KMS-11 (cell line): ENCODE measurements around the gene ETV3.
"Not testable (repeated sequence)": the region's sequence is repeated elsewhere in the genome, so short reads cannot be mapped to it uniquely, and the experiment has no call there.

Experiments
- H2AFZ ChIP-seq: fragments of 200-600 bp; sonication (generic); 2 replicates; pipeline ENCODE4 v1.6.1; 2016; ENCODE audit warnings: antibody characterized with exemption, mixed run types, low read depth
- H3K27ac ChIP-seq: fragments of 200-600 bp; sonication (generic); 2 replicates; pipeline ENCODE4 v1.6.1; 2016; ENCODE audit warnings: mild to moderate bottlenecking, mixed run types
- H3K27me3 ChIP-seq: fragments of 200-600 bp; sonication (generic); 2 replicates; pipeline ENCODE4 v1.6.1; 2017; ENCODE audit warnings: mild to moderate bottlenecking, low read depth, mixed run types, moderate library complexity; ENCODE audit not compliant: insufficient read depth
- H3K36me3 ChIP-seq: fragments of 200-600 bp; sonication (generic); 2 replicates; pipeline ENCODE4 v1.6.1; 2017; ENCODE audit warnings: mild to moderate bottlenecking, mixed run types; ENCODE audit not compliant: insufficient read depth
- H3K4me1 ChIP-seq: fragments of 200-600 bp; sonication (generic); 2 replicates; pipeline ENCODE4 v1.6.1; 2016; ENCODE audit warnings: mild to moderate bottlenecking, low read depth, mixed run types; ENCODE audit not compliant: poor library complexity, severe bottlenecking
- H3K4me2 ChIP-seq: fragments of 200-600 bp; sonication (generic); 2 replicates; pipeline ENCODE4 v1.7.0; 2016; ENCODE audit warnings: mild to moderate bottlenecking, mixed run types
- H3K4me3 ChIP-seq: fragments of 200-600 bp; sonication (generic); IDR thresholded peaks from 2 replicates; pipeline ENCODE4 v1.6.1; 2017; ENCODE audit warnings: low read depth, low read length, mixed read lengths; ENCODE audit not compliant: insufficient read depth
- H3K79me2 ChIP-seq: fragments of 200-600 bp; sonication (generic); 2 replicates; pipeline ENCODE4 v1.6.1; 2016; ENCODE audit warnings: low read depth, mixed run types; ENCODE audit not compliant: insufficient read depth
- H3K9ac ChIP-seq: fragments of 200-600 bp; sonication (generic); 2 replicates; pipeline ENCODE4 v1.6.1; 2016; ENCODE audit warnings: mild to moderate bottlenecking, mixed run types
- H4K20me1 ChIP-seq: fragments of 200-600 bp; sonication (generic); 2 replicates; pipeline ENCODE4 v1.6.1; 2016; ENCODE audit warnings: mild to moderate bottlenecking, mixed run types; ENCODE audit not compliant: insufficient read depth
- CTCF ChIP-seq: fragments of 200-600 bp; sonication (generic); conservative IDR thresholded peaks from 2 replicates; pipeline ENCODE4 v1.6.1; 2017; ENCODE audit warnings: low read depth, mild to moderate bottlenecking, antibody characterized with exemption, low read length, moderate library complexity, mixed read lengths

ETV3 gene

GRCh38 chr1:157171903-157172503, 33.8 kb upstream of the ETV3 start:
- peaks cover 61% of the 10 kb centered on the region for H3K4me1 ChIP-seq
- H2AFZ ChIP-seq, H3K79me2 ChIP-seq, H3K36me3 ChIP-seq, H3K27me3 ChIP-seq, H3K4me2 ChIP-seq, H3K9ac ChIP-seq, H3K4me3 ChIP-seq, H3K27ac ChIP-seq, H4K20me1 ChIP-seq: not testable (repeated sequence)
- TF ChIP-seq CTCF, result peak; percentile 69

GRCh38 chr1:157170677-157171515, 32.7 kb upstream of the ETV3 start:
- H3K4me2 ChIP-seq, result no peak overlapping the region
- H2AFZ ChIP-seq, result no peak overlapping the region
- no peaks in the 10 kb centered on the region for H4K20me1 ChIP-seq
- H3K79me2 ChIP-seq, result no peaks in the 10 kb centered on the region
- H3K9ac ChIP-seq, result no peak overlapping the region
- no peaks in the 10 kb centered on the region for H3K27me3 ChIP-seq
- H3K27ac ChIP-seq, result no peak overlapping the region
- peak; percentile 98 for TF ChIP-seq CTCF
- no peaks in the 10 kb centered on the region for H3K36me3 ChIP-seq
- peaks cover 50% of the 10 kb centered on the region for H3K4me1 ChIP-seq
- H3K4me3 ChIP-seq, result no peak overlapping the region

- TF ChIP-seq CTCF, result no peak
- no peak overlapping the region for H3K4me2 ChIP-seq
Observed at GRCh38 chr1:157168015-157168414, 29.8 kb upstream of the ETV3 start.

GRCh38 chr1:157167437-157167836, 29.2 kb upstream of the ETV3 start:
- no peak for TF ChIP-seq CTCF
- H3K9ac ChIP-seq, result no peak overlapping the region
- no peak overlapping the region for H3K4me3 ChIP-seq
- H3K4me2 ChIP-seq, result no peak overlapping the region
- no peaks in the 10 kb centered on the region for H3K27me3 ChIP-seq
- H4K20me1 ChIP-seq, result no peaks in the 10 kb centered on the region
- no peak overlapping the region for H2AFZ ChIP-seq
- no peaks in the 10 kb centered on the region for H3K79me2 ChIP-seq
- H3K36me3 ChIP-seq, result no peaks in the 10 kb centered on the region
- H3K4me1 ChIP-seq, result peaks cover 19% of the 10 kb centered on the region
- H3K27ac ChIP-seq, result no peak overlapping the region

More at GRCh38 chr1:157168015-157168414, 29.8 kb upstream of the ETV3 start:
- H2AFZ ChIP-seq, result no peak overlapping the region
- H4K20me1 ChIP-seq, result no peaks in the 10 kb centered on the region
- peaks cover 25% of the 10 kb centered on the region for H3K4me1 ChIP-seq
- H3K27ac ChIP-seq, result no peak overlapping the region
- no peak overlapping the region for H3K4me3 ChIP-seq
- H3K9ac ChIP-seq, result no peak overlapping the region
- no peaks in the 10 kb centered on the region for H3K79me2 ChIP-seq
- H3K27me3 ChIP-seq, result no peaks in the 10 kb centered on the region
- H3K36me3 ChIP-seq, result no peaks in the 10 kb centered on the region
